HepG2 (cell line): ENCODE results near the gene CHMP6. TPM values are rescaled to one million over a fixed set of nuclear protein-coding genes. Genes with fewer than 3 reads are reported as not detected.

Source experiments
- ATAC-seq: fragments of 200-7000 bp; cut with Tn5 transposase; 3 replicates; pipeline ENCODE4 v1.9.1; 2020; ENCODE audit warnings: mild to moderate bottlenecking, moderate library complexity
- BruUV-seq: library from RNA; stranded (reverse); fragments of 400-500 nt; replicated peaks from 2 replicates; lab custom pipeline; 2021; lab: Mats Ljungman, UMichigan
- CTCF ChIA-PET: fragments of 300-600 bp; formaldehyde crosslinking; extraction: SDS; loops from one replicate; lab custom pipeline; 2021; ENCODE audit warnings: low total read pairs, inconsistent platforms, low intra/inter-chr PET ratio; lab: Yijun Ruan, JAX
- POLR2A ChIA-PET: fragments of 350-600 bp; sonication (Branson Sonifier 250); formaldehyde crosslinking; loops from one replicate; lab custom pipeline; 2020; ENCODE audit warnings: antibody characterized with exemption, inconsistent platforms; lab: Yijun Ruan, JAX
- DNase-seq: peaks from one replicate; pipeline ENCODE4 v3.0.0-alpha.2; 2015; ENCODE audit warnings: low spot score
- FAIRE-seq: peaks from 3 replicates; lab custom pipeline; 2011; peaks lifted over from hg19 to GRCh38; lab: Jason Lieb, UNC
- H2AFZ ChIP-seq: one replicate; pipeline ENCODE4 v1.6.1; 2011; ENCODE audit warnings: low read length, inconsistent platforms
- H3K27ac ChIP-seq: fragments of 300-600 bp; 3 replicates; pipeline ENCODE4 v1.8.0; 2011; ENCODE audit warnings: mixed run types, mild to moderate bottlenecking, mixed read lengths, low read length, inconsistent platforms; ENCODE audit not compliant: insufficient read depth; ENCODE audit errors: extremely low read length
- H3K27me3 ChIP-seq, 2 experiments: fragments of 200-600 bp in 1 of 2; 2 replicates in 1 of 2; 3 replicates in 1 of 2; pipeline versions ENCODE4 v1.6.0 to v1.8.0; 2011; ENCODE audit warnings: low read length in 2 of 2, mild to moderate bottlenecking in 2 of 2, moderate library complexity in 2 of 2, inconsistent platforms in 1 of 2; ENCODE audit not compliant: insufficient read depth in 2 of 2, control insufficient read depth in 1 of 2
- H3K36me3 ChIP-seq, 2 experiments: fragments of 200-600 bp in 1 of 2; replicated peaks in 1 of 2; 2 replicates in 1 of 2; 3 replicates in 1 of 2; pipeline versions ENCODE4 v1.5.1 to v1.8.0; 2011; ENCODE audit warnings: low read length in 2 of 2, inconsistent platforms in 1 of 2; ENCODE audit not compliant: insufficient read depth in 2 of 2, control insufficient read depth in 1 of 2
- H3K4me1 ChIP-seq: 2 replicates; pipeline ENCODE4 v1.5.1; 2012; ENCODE audit warnings: low read length, inconsistent platforms; ENCODE audit not compliant: insufficient read depth
- H3K4me2 ChIP-seq: 2 replicates; pipeline ENCODE4 v1.6.0; 2011; ENCODE audit warnings: low read depth, low read length, inconsistent platforms
- H3K4me3 ChIP-seq, 3 experiments: fragments of 200-600 bp in 1 of 3; sonication (generic), shearing (Covaris generic) in 1 of 3; replicated peaks in 1 of 3; 2 replicates each; pipeline ENCODE4 v1.5.1; 2011 to 2016; ENCODE audit warnings: low read length in 3 of 3, inconsistent platforms in 2 of 3, low read depth in 2 of 3, mild to moderate bottlenecking in 2 of 3, control low read depth in 1 of 3, mixed read lengths in 1 of 3; ENCODE audit not compliant: insufficient read depth in 1 of 3
- H3K79me2 ChIP-seq: one replicate; pipeline ENCODE4 v1.6.1; 2011; ENCODE audit warnings: low read length, inconsistent platforms; ENCODE audit not compliant: insufficient read depth
- H3K9ac ChIP-seq: 2 replicates; pipeline ENCODE4 v1.6.0; 2011; ENCODE audit warnings: mild to moderate bottlenecking, low read depth, low read length, inconsistent platforms; ENCODE audit not compliant: insufficient read depth
- H3K9me3 ChIP-seq: 2 replicates; pipeline ENCODE4 v1.5.1; 2012; ENCODE audit warnings: mild to moderate bottlenecking, low read length
- H4K20me1 ChIP-seq: 2 replicates; pipeline ENCODE4 v1.6.0; 2011; ENCODE audit warnings: inconsistent platforms, mild to moderate bottlenecking, low read length, moderate library complexity; ENCODE audit not compliant: insufficient read depth
- HES4 ChIP-seq: sonication (generic); formaldehyde crosslinking; IDR thresholded peaks from 2 replicates; pipeline ENCODE4 v1.9.0; 2021; ENCODE audit warnings: mild to moderate bottlenecking, missing genetic modification reagents, borderline replicate concordance
- HNRNPLL ChIP-seq: fragments of 200-400 bp; formaldehyde crosslinking; IDR thresholded peaks from 2 replicates; pipeline ENCODE4 v1.6.1; 2017; ENCODE audit warnings: mild to moderate bottlenecking, low read depth, low read length; ENCODE audit not compliant: poor library complexity, severe bottlenecking
- PREB ChIP-seq: sonication (generic); formaldehyde crosslinking; IDR thresholded peaks from 2 replicates; pipeline ENCODE4 v1.4.0; 2020; ENCODE audit warnings: missing genetic modification reagents
- REPIN1 ChIP-seq: sonication (generic); formaldehyde crosslinking; IDR thresholded peaks from 2 replicates; pipeline ENCODE4 v1.8.0; 2022; ENCODE audit warnings: missing genetic modification reagents, low read depth, mild to moderate bottlenecking, borderline replicate concordance
- SAP130 ChIP-seq: IDR thresholded peaks from 2 replicates; pipeline ENCODE4 v1.6.1; 2016; ENCODE audit warnings: low read depth
- SP1 ChIP-seq, 2 experiments: fragments of 450-650 bp in 1 of 2; sonication (generic) in 1 of 2; formaldehyde crosslinking in 1 of 2; IDR thresholded peaks; 2 replicates each; pipeline versions ENCODE4 v1.4.0 to v1.6.1; 2016 to 2020; ENCODE audit warnings: missing genetic modification reagents in 1 of 2
- STAG1 ChIP-seq: sonication (generic); formaldehyde crosslinking; IDR thresholded peaks from 2 replicates; pipeline ENCODE4 v1.4.0; 2020; ENCODE audit warnings: missing genetic modification reagents
- TFE3 ChIP-seq: IDR thresholded peaks from 2 replicates; pipeline ENCODE4 v1.6.1; 2016
- TOPORS ChIP-seq: sonication (generic); formaldehyde crosslinking; IDR thresholded peaks from 2 replicates; pipeline ENCODE4 v1.8.0; 2023; ENCODE audit warnings: mild to moderate bottlenecking, missing genetic modification reagents
- ZMAT5 ChIP-seq: sonication (generic); formaldehyde crosslinking; IDR thresholded peaks from 2 replicates; pipeline ENCODE4 v1.5.0; 2020; ENCODE audit warnings: mild to moderate bottlenecking, low read depth, missing genetic modification reagents, borderline replicate concordance
- ZNF224 ChIP-seq: sonication (generic); formaldehyde crosslinking; IDR thresholded peaks from 2 replicates; pipeline ENCODE4 v1.5.0; 2020; ENCODE audit warnings: mild to moderate bottlenecking, missing genetic modification reagents
- ZNF24 ChIP-seq: fragments of 450-650 bp; IDR thresholded peaks from 2 replicates; pipeline ENCODE4 v1.6.1; 2017; ENCODE audit warnings: antibody characterized with exemption, mild to moderate bottlenecking
- ZNF264 ChIP-seq: sonication (generic); formaldehyde crosslinking; IDR thresholded peaks from 2 replicates; pipeline ENCODE4 v1.4.0; 2020; ENCODE audit warnings: missing genetic modification reagents
- ZNF275 ChIP-seq: sonication (generic); formaldehyde crosslinking; IDR thresholded peaks from 2 replicates; pipeline ENCODE4 v1.8.0; 2022; ENCODE audit warnings: missing genetic modification reagents, mild to moderate bottlenecking, inconsistent platforms, borderline replicate concordance
- ZNF3 ChIP-seq: IDR thresholded peaks from 2 replicates; pipeline ENCODE4 v1.7.0; 2017; ENCODE audit warnings: inconsistent platforms
- ZNF768 ChIP-seq: sonication (generic); formaldehyde crosslinking; IDR thresholded peaks from 2 replicates; pipeline ENCODE4 v1.4.0; 2020; ENCODE audit warnings: missing genetic modification reagents
- ZNF777 ChIP-seq: sonication (generic); formaldehyde crosslinking; IDR thresholded peaks from 2 replicates; pipeline ENCODE4 v1.4.0; 2020; ENCODE audit warnings: missing genetic modification reagents
- ZNF839 ChIP-seq: sonication (generic); formaldehyde crosslinking; IDR thresholded peaks from 2 replicates; pipeline ENCODE4 v1.4.0; 2020; ENCODE audit warnings: missing genetic modification reagents, mild to moderate bottlenecking, borderline replicate concordance
- WGBS: methylation state at CpG from one replicate; pipeline ENCODE4 v1.1.6; 2017; ENCODE audit warnings: low lambda C conversion rate; 5-methylcytosine and 5-hydroxymethylcytosine counted together
- in situ Hi-C: cut with HindIII; loops from 2 replicates; pipeline ENCODE4 v1.10.0; 2017; ENCODE audit warnings: low pct_unique_long_range_greater_than_20kb; ENCODE audit not compliant: extremely low pct_ligation_motif_present
- intact Hi-C: fragments of 100-400 bp; cut with micrococcal nuclease; formaldehyde crosslinking; loops from one replicate; pipeline ENCODE4 v1.10.0; 2022; ENCODE audit not compliant: unreplicated experiment
- polyA plus RNA-seq, 8 experiments: library from polyadenylated mRNA; depleted of rRNA in 3 of 8; stranded (reverse) in 7 of 8; unstranded in 1 of 8; fragments of >200 nt; fragmentation: Illumina TruSeq in 4 of 8; extraction: Trizol in 4 of 8; gene quantifications; 2 replicates each; pipeline versions ENCODE4 v1.2.1 to v1.2.3, GENCODE V29; 2011 to 2016; ENCODE audit warnings: low read depth in 4 of 8, missing spikeins in 1 of 8, mixed read lengths in 1 of 8; ENCODE audit not compliant: insufficient read depth in 1 of 8
- total RNA-seq, 5 experiments: library from RNA; depleted of rRNA; stranded (reverse); fragments of >200 nt; fragmentation: Illumina TruSeq; extraction: Trizol; gene quantifications; 2 replicates each; pipeline ENCODE4 v1.2.3, GENCODE V29; 2016; ENCODE audit warnings: low read depth in 1 of 5

Gene CHMP6
- total and polyA plus RNA-seq, 2 of the 13 experiments (the other 11 are each of a cell fraction or from before 2014, with no cell fraction given): 11.1 to 24.2 TPM

GRCh38 chr17:80987941-80988461, 3.6 kb upstream of the CHMP6 start:
- no peaks in the 10 kb centered on the region for H4K20me1 ChIP-seq
- no peaks in the 10 kb centered on the region for H3K79me2 ChIP-seq
- DNase-seq (peak; percentile 51), ATAC-seq (peak; percentile 8), FAIRE-seq (no peak)
- H3K27me3 ChIP-seq: peaks cover 3 to 45% of the 10 kb centered on the region in 2 experiments; a peak in 4 of 5 replicates
- CTCF ChIA-PET: interaction anchor here (2.9 kb wide), 1 partner anchor 114 kb away, joined by 39 read pairs; no protein-coding TSS in a partner anchor
- H3K9ac ChIP-seq: peak overlapping the region; percentile 35
- no peak overlapping the region for H2AFZ ChIP-seq
- intact Hi-C loops (no loop called here), in situ Hi-C loops (loop anchor here (5.0 kb wide), 1 partner anchor 109 kb away; no protein-coding TSS in a partner anchor)
- BruUV-seq: no TSS peak
- WGBS: 3% methylated on average over 6 of the region's 16 CpGs
- no peaks in the 10 kb centered on the region for H3K9me3 ChIP-seq
- peak overlapping the region; percentile 19 to 74 (median 21) for H3K4me3 ChIP-seq
- POLR2A ChIA-PET: interaction anchor here (0.7 to 2.1 kb wide), 10 partner anchors 9 to 1050 kb away, joined by 3 to 6 read pairs (median 4); partner anchors contain the start of gene CEP131
- H3K36me3 ChIP-seq: no peaks in the 10 kb centered on the region
- peaks cover 67% of the 10 kb centered on the region for H3K4me1 ChIP-seq
- no peak overlapping the region for H3K27ac ChIP-seq
- H3K4me2 ChIP-seq: peak overlapping the region; percentile 88
- TF ChIP-seq ZNF777 (CRISPR knock-in tag): 0 out of 2 replicates have a peak, but pooled peaks have one; percentile 25
- no peak for TF ChIP-seq ZNF275 (CRISPR knock-in tag)
- TF ChIP-seq SP1 (IDR thresholded peaks at IDR 0.05): no peak
- TF ChIP-seq SP1 (CRISPR knock-in tag; IDR thresholded peaks at IDR 0.05): 0 out of 2 replicates have a peak, but pooled peaks have one; percentile 14
- no peak for TF ChIP-seq ZNF3 (CRISPR knock-in tag)
- TF ChIP-seq REPIN1 (CRISPR knock-in tag): 0 out of 2 replicates have a peak, but pooled peaks have one; percentile 30
- peak; percentile 20 for TF ChIP-seq HNRNPLL
- no peak for TF ChIP-seq STAG1 (CRISPR knock-in tag)
- TF ChIP-seq TFE3: peak; percentile 37; the same call in 1 of the 2 replicates
- peak; percentile 78; the same call in 1 of the 2 replicates for TF ChIP-seq ZNF224 (CRISPR knock-in tag)
- TF ChIP-seq TOPORS (CRISPR knock-in tag): 0 out of 2 replicates have a peak, but pooled peaks have one; percentile 37
- 0 out of 2 replicates have a peak, but pooled peaks have one; percentile 46 for TF ChIP-seq ZNF768
- TF ChIP-seq ZNF839 (CRISPR knock-in tag): peak; percentile 30; the same call in 1 of the 2 replicates
- 0 out of 2 replicates have a peak, but pooled peaks have one; percentile 32 for TF ChIP-seq HES4 (CRISPR knock-in tag)
- no peak for TF ChIP-seq PREB (CRISPR knock-in tag)
- peak; percentile 73 for TF ChIP-seq SAP130 (CRISPR knock-in tag)
- no peak for TF ChIP-seq ZNF24
- no peak for TF ChIP-seq ZMAT5
- no peak for TF ChIP-seq ZNF264 (CRISPR knock-in tag)
